GM12878 (cell line): ENCODE measurements around the gene VSTM2B. TPM values are rescaled to one million over a fixed set of nuclear protein-coding genes. Genes with fewer than 3 reads are reported as not detected.

Source experiments
- ATAC-seq: fragments of 200-7000 bp; cut with Tn5 transposase; 3 replicates; pipeline ENCODE4 v1.9.1; 2020; ENCODE audit warnings: mild to moderate bottlenecking, moderate library complexity
- BruUV-seq: library from RNA; stranded (reverse); fragments of 400-500 nt; replicated peaks from 2 replicates; lab custom pipeline; 2021; lab: Mats Ljungman, UMichigan
- CTCF ChIA-PET: fragments of 300-600 bp; sonication (Branson Sonifier 250); formaldehyde crosslinking; extraction: SDS; loops from one replicate; lab custom pipeline; 2021; ENCODE audit warnings: inconsistent platforms; lab: Yijun Ruan, JAX
- POLR2A ChIA-PET: fragments of 350-600 bp; formaldehyde crosslinking; extraction: SDS; loops from one replicate; lab custom pipeline; 2021; ENCODE audit warnings: inconsistent platforms; lab: Charles Lee
- RAD21 ChIA-PET: fragments of 300-600 bp; sonication (Branson Sonifier 250); formaldehyde crosslinking; loops from one replicate; lab custom pipeline; 2023; ENCODE audit warnings: antibody characterized with exemption; ENCODE audit not compliant: unreplicated experiment; lab: Charles Lee
- SMC1A ChIA-PET: fragments of 300-600 bp; sonication (Branson Sonifier 250); formaldehyde crosslinking; loops from one replicate; lab custom pipeline; 2023; ENCODE audit not compliant: unreplicated experiment, uncharacterized antibody; lab: Charles Lee
- DNase-seq: peaks from one replicate; pipeline ENCODE4 v3.0.0-alpha.2; 2011; ENCODE audit warnings: low read depth, low spot score
- FAIRE-seq: peaks from 3 replicates; lab custom pipeline; 2011; peaks lifted over from hg19 to GRCh38; lab: Jason Lieb, UNC
- H2AFZ ChIP-seq: 2 replicates; pipeline ENCODE4 v1.6.0; 2011; ENCODE audit warnings: low read depth, low read length, control low read depth; ENCODE audit not compliant: control insufficient read depth
- H3K27ac ChIP-seq: 2 replicates; pipeline ENCODE4 v1.5.1; 2011; ENCODE audit warnings: control low read depth; ENCODE audit not compliant: control insufficient read depth, insufficient read depth
- H3K27me3 ChIP-seq, 2 experiments: replicated peaks in 1 of 2; 2 replicates each; pipeline versions ENCODE4 v1.6.0 to v1.6.1; 2011; ENCODE audit warnings: low read length in 1 of 2; ENCODE audit not compliant: control insufficient read depth in 2 of 2, insufficient read depth in 2 of 2
- H3K36me3 ChIP-seq, 2 experiments: 2 replicates each; pipeline ENCODE4 v1.5.1; 2011; ENCODE audit warnings: low read length in 1 of 2; ENCODE audit not compliant: control insufficient read depth in 2 of 2, insufficient read depth in 2 of 2
- H3K4me1 ChIP-seq: 2 replicates; pipeline ENCODE4 v1.6.1; 2011; ENCODE audit warnings: mild to moderate bottlenecking, low read length, moderate library complexity, mixed read lengths; ENCODE audit not compliant: control insufficient read depth, insufficient read depth
- H3K4me2 ChIP-seq: 2 replicates; pipeline ENCODE4 v1.6.0; 2011; ENCODE audit warnings: control low read depth; ENCODE audit not compliant: control insufficient read depth, insufficient read depth
- H3K4me3 ChIP-seq: fragments of 200-600 bp; sonication (generic); 2 replicates; pipeline ENCODE4 v1.5.1; 2016
- H3K79me2 ChIP-seq: 2 replicates; pipeline ENCODE4 v1.6.0; 2011; ENCODE audit warnings: low read length; ENCODE audit not compliant: control insufficient read depth, insufficient read depth
- H3K9ac ChIP-seq: 2 replicates; pipeline ENCODE4 v1.8.0; 2011; ENCODE audit warnings: low read length, control low read depth, mixed read lengths; ENCODE audit not compliant: control insufficient read depth, insufficient read depth
- H3K9me3 ChIP-seq: replicated peaks from 3 replicates; pipeline ENCODE4 v1.5.1; 2011; ENCODE audit warnings: mild to moderate bottlenecking, low read length; ENCODE audit not compliant: control insufficient read depth, insufficient read depth
- H4K20me1 ChIP-seq: 2 replicates; pipeline ENCODE4 v1.6.0; 2011; ENCODE audit not compliant: control insufficient read depth, insufficient read depth
- BMI1 ChIP-seq: fragments of 450-650 bp; IDR thresholded peaks from 2 replicates; pipeline ENCODE4 v1.6.1; 2016; ENCODE audit warnings: mild to moderate bottlenecking, moderate library complexity, borderline replicate concordance
- BRCA1 ChIP-seq: IDR thresholded peaks from 2 replicates; pipeline ENCODE4 v1.6.1; 2011; ENCODE audit warnings: low read depth, low read length, improper control_type of control experiment
- HDGF ChIP-seq: fragments of 450-650 bp; IDR thresholded peaks from 2 replicates; pipeline ENCODE4 v1.6.1; 2016; ENCODE audit warnings: antibody characterized with exemption
- HSF1 ChIP-seq: fragments of 150-350 bp; IDR thresholded peaks from 2 replicates; pipeline ENCODE4 v1.6.1; 2014; ENCODE audit warnings: mild to moderate bottlenecking, low read depth, low read length
- IRF4 ChIP-seq: IDR thresholded peaks from 2 replicates; pipeline ENCODE4 v1.6.1; 2011; ENCODE audit warnings: low read depth, low read length
- JUND ChIP-seq: IDR thresholded peaks from 2 replicates; pipeline ENCODE4 v1.6.1; 2012; ENCODE audit warnings: low read depth, mild to moderate bottlenecking, low read length, improper control_type of control experiment, moderate library complexity
- KDM1A ChIP-seq: fragments of 200-600 bp; sonication (generic); IDR thresholded peaks from 2 replicates; pipeline ENCODE4 v1.6.1; 2016; ENCODE audit warnings: borderline replicate concordance
- MLLT1 ChIP-seq: fragments of 450-650 bp; IDR thresholded peaks from 2 replicates; pipeline ENCODE4 v1.6.1; 2016; ENCODE audit warnings: mild to moderate bottlenecking
- NBN ChIP-seq: fragments of 450-650 bp; IDR thresholded peaks from 2 replicates; pipeline ENCODE4 v1.6.1; 2016
- NFYB ChIP-seq: IDR thresholded peaks from 2 replicates; pipeline ENCODE4 v1.6.1; 2011; ENCODE audit warnings: low read depth, mild to moderate bottlenecking, low read length, improper control_type of control experiment, moderate library complexity; ENCODE audit not compliant: insufficient read depth
- SIX5 ChIP-seq: IDR thresholded peaks from 2 replicates; pipeline ENCODE4 v1.6.1; 2011; ENCODE audit warnings: mild to moderate bottlenecking, low read depth, low read length, moderate library complexity; ENCODE audit not compliant: severe bottlenecking
- SKIL ChIP-seq: fragments of 450-650 bp; IDR thresholded peaks from 2 replicates; pipeline ENCODE4 v1.6.1; 2017; ENCODE audit warnings: mild to moderate bottlenecking, low read depth, inconsistent platforms; ENCODE audit not compliant: poor library complexity, severe bottlenecking
- SUPT20H ChIP-seq: IDR thresholded peaks from 2 replicates; pipeline ENCODE4 v1.6.1; 2011; ENCODE audit warnings: low read depth, mild to moderate bottlenecking, low read length, moderate library complexity, borderline replicate concordance; ENCODE audit not compliant: control insufficient read depth
- TBL1XR1 ChIP-seq: IDR thresholded peaks from 2 replicates; pipeline ENCODE4 v1.6.1; 2012; ENCODE audit warnings: low read depth, low read length, improper control_type of control experiment
- ZNF687 ChIP-seq: fragments of 450-650 bp; IDR thresholded peaks from 2 replicates; pipeline ENCODE4 v1.6.1; 2017; ENCODE audit warnings: mild to moderate bottlenecking, moderate library complexity
- WGBS: methylation state at CpG from one replicate; pipeline ENCODE4 v1.1.6; 2016; ENCODE audit warnings: low lambda C conversion rate; ENCODE audit not compliant: insufficient replicate concordance, insufficient coverage; ENCODE audit errors: missing lambda C conversion rate; 5-methylcytosine and 5-hydroxymethylcytosine counted together
- in situ Hi-C: fragments of 300-500 bp; cut with MboI; formaldehyde crosslinking; loops from 9 replicates; pipeline ENCODE4 v1.14.3; 2018; ENCODE audit warnings: mixed read lengths
- intact Hi-C: fragments of 100-400 bp; cut with micrococcal nuclease; formaldehyde crosslinking; loops from one replicate; pipeline ENCODE4 v1.14.2; 2022; ENCODE audit not compliant: unreplicated experiment
- polyA plus RNA-seq, 11 experiments: library from polyadenylated mRNA; depleted of rRNA in 4 of 11; unstranded in 6 of 11; stranded (reverse) in 5 of 11; fragments of >200 nt; fragmentation: Nextera tagmentation in 4 of 11; fragmentation: Illumina TruSeq in 1 of 11; extraction: Ambion mirVana in 4 of 11; extraction: Trizol in 1 of 11; gene quantifications; 1 replicate in 1 of 11; 2 replicates in 10 of 11; pipeline versions ENCODE4 v1.2.1 to v1.2.3, GENCODE V29; 2011 to 2016; ENCODE audit warnings: inconsistent platforms in 2 of 11, missing spikeins in 2 of 11, low read depth in 1 of 11
- total RNA-seq, 4 experiments: library from RNA; depleted of rRNA in 3 of 4; stranded (reverse); fragments of >200 nt in 3 of 4; fragmentation: Illumina TruSeq in 1 of 4; extraction: Trizol in 1 of 4; gene quantifications; 2 replicates each; pipeline versions ENCODE4 v1.2.1 to v1.2.3, GENCODE V29; 2013 to 2021

The VSTM2B gene
- total and polyA plus RNA-seq, 10 of the 15 experiments (the other 5 are each of a cell fraction or from before 2014, with no cell fraction given) = not detected

- H2AFZ ChIP-seq = no peak overlapping the region; the same call in 1 of the 2 replicates
- 69% methylated on average over 20 of the region's 22 CpGs for WGBS
- no TSS peak for BruUV-seq
- TF ChIP-seq KDM1A (no peak), SUPT20H (no peak), ZNF687 (no peak), HSF1 (no peak), NFYB (no peak), HDGF (no peak), NBN (no peak), JUND (no peak), TBL1XR1 (no peak), SIX5 (no peak), MLLT1 (no peak), BMI1 (no peak), SKIL (no peak), BRCA1 (no peak), IRF4 (no peak)
- H3K9ac ChIP-seq = no peak overlapping the region
- H3K4me2 ChIP-seq = no peak overlapping the region
- FAIRE-seq (no peak), ATAC-seq (no peak), DNase-seq (no peak)
- intact Hi-C loops (loop anchor here (1.0 kb wide), 3 partner anchors 55 to 106 kb away; partner anchors contain the start of gene PLEKHF1), in situ Hi-C loops (loop anchor here (10.0 kb wide), 1 partner anchor 55 kb away; the partner anchor contains the start of gene PLEKHF1)
- ChIA-PET CTCF (interaction anchor here (0.6 to 9.5 kb wide), 18 partner anchors 10 to 1325 kb away, joined by 3 to 237 read pairs (median 6); partner anchors contain the start of genes C19orf12 and PLEKHF1), POLR2A (interaction anchor here (1.2 to 2.7 kb wide), 4 partner anchors 55 to 103 kb away, joined by 4 to 10 read pairs (median 5); partner anchors contain the start of gene PLEKHF1), SMC1A (interaction anchor here (1.2 to 4.4 kb wide), 13 partner anchors 9 to 106 kb away, joined by 3 to 59 read pairs (median 7); partner anchors contain the start of genes C19orf12 and PLEKHF1), RAD21 (interaction anchor here (0.6 to 3.7 kb wide), 11 partner anchors 10 to 120 kb away, joined by 3 to 61 read pairs (median 4); partner anchors contain the start of genes C19orf12 and PLEKHF1)
- H3K4me3 ChIP-seq = no peak overlapping the region
- H3K27me3 ChIP-seq = no peaks in the 10 kb centered on the region
- no peak overlapping the region; the same call in 1 of the 2 replicates for H3K27ac ChIP-seq
- peaks cover 18% of the 10 kb centered on the region for H3K79me2 ChIP-seq
- peaks cover 17% of the 10 kb centered on the region for H3K4me1 ChIP-seq
- no peaks in the 10 kb centered on the region for H3K9me3 ChIP-seq
- H3K36me3 ChIP-seq = peaks cover 15 to 24% of the 10 kb centered on the region in 2 experiments
- H4K20me1 ChIP-seq = no peaks in the 10 kb centered on the region
Measured at GRCh38 chr19:29610213-29610573, 84.4 kb downstream of the VSTM2B start.
